MM.1S (cell line): ENCODE measurements around the gene PPIF.

ENCODE experiments used
- EZH2 ChIP-seq: fragments of 300-600 bp; sonication (generic); optimal IDR thresholded peaks from 2 replicates; pipeline ENCODE3; 2017; ENCODE audit warnings: low read depth, mild to moderate bottlenecking, antibody characterized with exemption, low read length, mixed read lengths
- EZH2phosphoT487 ChIP-seq: fragments of 300-600 bp; sonication (generic); IDR thresholded peaks from 2 replicates; pipeline ENCODE4 v1.6.1; 2018; ENCODE audit warnings: antibody characterized with exemption, low read length
- TF ChIP-seq, protein P1 (sequence below): fragments of 300-600 bp; sonication (generic); IDR thresholded peaks from 2 replicates; pipeline ENCODE4 v1.5.1; 2016; ENCODE audit warnings: antibody characterized with exemption, low read length, mixed read lengths

DNA sequence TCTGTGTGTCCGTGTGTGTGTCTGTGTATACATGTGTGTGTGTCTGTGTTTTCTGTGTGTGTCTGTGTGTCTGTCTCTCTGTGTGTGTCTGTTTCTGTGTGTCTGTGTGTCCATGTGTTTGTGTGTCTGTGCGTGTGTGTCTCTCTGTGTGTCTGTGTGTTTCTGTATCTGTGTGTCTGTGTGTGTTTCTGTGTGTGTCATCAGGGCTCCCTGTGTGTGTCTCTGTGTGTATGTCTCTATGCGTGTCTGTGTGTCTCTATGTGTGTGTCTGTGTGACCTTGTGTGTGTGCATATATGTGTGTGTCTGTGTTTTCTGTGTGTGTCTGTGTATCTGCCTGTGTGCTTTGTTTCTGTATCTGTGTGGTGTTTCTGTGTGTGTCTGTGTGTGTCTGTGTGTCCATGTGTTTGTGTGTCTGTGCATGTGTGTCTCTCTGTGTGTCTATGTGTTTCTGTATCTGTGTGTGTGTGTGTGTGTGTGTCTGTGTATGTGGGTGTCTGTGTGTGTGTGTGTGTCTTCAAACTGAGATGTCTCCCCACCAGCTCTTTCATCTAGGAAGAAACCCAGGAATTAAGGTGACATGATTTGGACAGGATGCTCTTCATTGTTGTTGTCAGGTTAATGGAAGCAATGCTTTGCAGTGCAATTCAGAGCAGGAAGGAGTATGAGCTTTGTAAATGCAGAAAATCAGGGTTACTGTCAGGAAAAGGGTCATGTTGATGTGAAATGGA is 20.7 kb upstream of the PPIF start:
- TF ChIP-seq, protein P1, sequence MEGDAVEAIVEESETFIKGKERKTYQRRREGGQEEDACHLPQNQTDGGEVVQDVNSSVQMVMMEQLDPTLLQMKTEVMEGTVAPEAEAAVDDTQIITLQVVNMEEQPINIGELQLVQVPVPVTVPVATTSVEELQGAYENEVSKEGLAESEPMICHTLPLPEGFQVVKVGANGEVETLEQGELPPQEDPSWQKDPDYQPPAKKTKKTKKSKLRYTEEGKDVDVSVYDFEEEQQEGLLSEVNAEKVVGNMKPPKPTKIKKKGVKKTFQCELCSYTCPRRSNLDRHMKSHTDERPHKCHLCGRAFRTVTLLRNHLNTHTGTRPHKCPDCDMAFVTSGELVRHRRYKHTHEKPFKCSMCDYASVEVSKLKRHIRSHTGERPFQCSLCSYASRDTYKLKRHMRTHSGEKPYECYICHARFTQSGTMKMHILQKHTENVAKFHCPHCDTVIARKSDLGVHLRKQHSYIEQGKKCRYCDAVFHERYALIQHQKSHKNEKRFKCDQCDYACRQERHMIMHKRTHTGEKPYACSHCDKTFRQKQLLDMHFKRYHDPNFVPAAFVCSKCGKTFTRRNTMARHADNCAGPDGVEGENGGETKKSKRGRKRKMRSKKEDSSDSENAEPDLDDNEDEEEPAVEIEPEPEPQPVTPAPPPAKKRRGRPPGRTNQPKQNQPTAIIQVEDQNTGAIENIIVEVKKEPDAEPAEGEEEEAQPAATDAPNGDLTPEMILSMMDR: no peak
- TF ChIP-seq EZH2 (no peak), EZH2phosphoT487 (no peak)
